ENCODE data around the gene TRAPPC3. TPM values are rescaled to one million over a fixed set of nuclear protein-coding genes. Genes with fewer than 3 reads are reported as not detected.

TRAPPC3 gene
- total and polyA plus RNA-seq, 9 of the 15 experiments (the other 6 are each of a cell fraction or from before 2014, with no cell fraction given) = 20.6 to 141 (median 112) TPM

DNA sequence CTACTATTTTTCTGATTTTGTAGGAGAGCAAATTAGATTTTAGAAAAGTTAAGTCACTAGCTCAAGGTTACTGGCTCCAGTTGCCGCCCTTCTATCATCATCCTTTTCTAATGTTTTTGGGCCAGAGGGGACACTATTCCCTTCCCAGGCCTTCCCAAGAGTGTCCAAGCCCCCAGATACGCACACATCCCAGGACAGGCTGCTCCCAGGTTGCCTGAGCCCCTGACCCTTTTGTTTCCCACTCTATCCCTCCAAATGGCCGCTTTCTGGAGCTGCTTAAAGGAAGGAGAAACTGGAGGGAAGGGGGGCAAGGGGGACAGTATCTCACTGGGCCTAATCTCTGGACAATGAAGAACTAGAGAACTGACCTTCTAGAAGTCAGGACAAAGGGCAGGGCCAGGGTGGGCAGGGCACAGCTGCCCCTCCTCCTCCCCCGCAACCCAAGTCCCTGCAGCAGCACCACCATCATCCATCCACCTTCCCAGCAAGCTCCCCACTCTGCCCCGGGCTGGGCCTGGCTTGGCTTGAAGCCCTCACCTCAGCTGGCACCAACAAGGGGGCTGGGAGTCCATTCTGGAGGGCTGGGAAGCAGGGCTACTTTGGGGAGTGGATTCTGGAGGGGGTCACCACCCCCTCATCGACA is 5.6 kb upstream of the TRAPPC3 start (continued):
- no peak for TF ChIP-seq PHF8 (IDR thresholded peaks at IDR 0.05; ENCODE audit: borderline replicate concordance, low read length)
- TF ChIP-seq ZNF780A (CRISPR knock-in tag; IDR thresholded peaks at IDR 0.05) = no peak
- TF ChIP-seq, protein P1, sequence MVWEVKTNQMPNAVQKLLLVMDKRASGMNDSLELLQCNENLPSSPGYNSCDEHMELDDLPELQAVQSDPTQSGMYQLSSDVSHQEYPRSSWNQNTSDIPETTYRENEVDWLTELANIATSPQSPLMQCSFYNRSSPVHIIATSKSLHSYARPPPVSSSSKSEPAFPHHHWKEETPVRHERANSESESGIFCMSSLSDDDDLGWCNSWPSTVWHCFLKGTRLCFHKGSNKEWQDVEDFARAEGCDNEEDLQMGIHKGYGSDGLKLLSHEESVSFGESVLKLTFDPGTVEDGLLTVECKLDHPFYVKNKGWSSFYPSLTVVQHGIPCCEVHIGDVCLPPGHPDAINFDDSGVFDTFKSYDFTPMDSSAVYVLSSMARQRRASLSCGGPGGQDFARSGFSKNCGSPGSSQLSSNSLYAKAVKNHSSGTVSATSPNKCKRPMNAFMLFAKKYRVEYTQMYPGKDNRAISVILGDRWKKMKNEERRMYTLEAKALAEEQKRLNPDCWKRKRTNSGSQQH (CRISPR knock-in tag; IDR thresholded peaks at IDR 0.05) = no peak
- no peak for TF ChIP-seq ETS2 (tag; IDR thresholded peaks at IDR 0.05; ENCODE audit: borderline replicate concordance, poor library complexity, severe bottlenecking)
- no peak for TF ChIP-seq EZH2 (IDR thresholded peaks at IDR 0.05; ENCODE audit: borderline replicate concordance, low read depth, low read length)
- TF ChIP-seq, protein P2, sequence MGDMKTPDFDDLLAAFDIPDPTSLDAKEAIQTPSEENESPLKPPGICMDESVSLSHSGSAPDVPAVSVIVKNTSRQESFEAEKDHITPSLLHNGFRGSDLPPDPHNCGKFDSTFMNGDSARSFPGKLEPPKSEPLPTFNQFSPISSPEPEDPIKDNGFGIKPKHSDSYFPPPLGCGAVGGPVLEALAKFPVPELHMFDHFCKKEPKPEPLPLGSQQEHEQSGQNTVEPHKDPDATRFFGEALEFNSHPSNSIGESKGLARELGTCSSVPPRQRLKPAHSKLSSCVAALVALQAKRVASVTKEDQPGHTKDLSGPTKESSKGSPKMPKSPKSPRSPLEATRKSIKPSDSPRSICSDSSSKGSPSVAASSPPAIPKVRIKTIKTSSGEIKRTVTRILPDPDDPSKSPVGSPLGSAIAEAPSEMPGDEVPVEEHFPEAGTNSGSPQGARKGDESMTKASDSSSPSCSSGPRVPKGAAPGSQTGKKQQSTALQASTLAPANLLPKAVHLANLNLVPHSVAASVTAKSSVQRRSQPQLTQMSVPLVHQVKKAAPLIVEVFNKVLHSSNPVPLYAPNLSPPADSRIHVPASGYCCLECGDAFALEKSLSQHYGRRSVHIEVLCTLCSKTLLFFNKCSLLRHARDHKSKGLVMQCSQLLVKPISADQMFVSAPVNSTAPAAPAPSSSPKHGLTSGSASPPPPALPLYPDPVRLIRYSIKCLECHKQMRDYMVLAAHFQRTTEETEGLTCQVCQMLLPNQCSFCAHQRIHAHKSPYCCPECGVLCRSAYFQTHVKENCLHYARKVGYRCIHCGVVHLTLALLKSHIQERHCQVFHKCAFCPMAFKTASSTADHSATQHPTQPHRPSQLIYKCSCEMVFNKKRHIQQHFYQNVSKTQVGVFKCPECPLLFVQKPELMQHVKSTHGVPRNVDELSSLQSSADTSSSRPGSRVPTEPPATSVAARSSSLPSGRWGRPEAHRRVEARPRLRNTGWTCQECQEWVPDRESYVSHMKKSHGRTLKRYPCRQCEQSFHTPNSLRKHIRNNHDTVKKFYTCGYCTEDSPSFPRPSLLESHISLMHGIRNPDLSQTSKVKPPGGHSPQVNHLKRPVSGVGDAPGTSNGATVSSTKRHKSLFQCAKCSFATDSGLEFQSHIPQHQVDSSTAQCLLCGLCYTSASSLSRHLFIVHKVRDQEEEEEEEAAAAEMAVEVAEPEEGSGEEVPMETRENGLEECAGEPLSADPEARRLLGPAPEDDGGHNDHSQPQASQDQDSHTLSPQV (IDR thresholded peaks at IDR 0.05) = 0 out of 2 replicates have a peak, but pooled peaks have one; percentile 12
- TF ChIP-seq CREM (IDR thresholded peaks at IDR 0.05; ENCODE audit: low read depth) = no peak
- TF ChIP-seq MYC (IDR thresholded peaks at IDR 0.05; ENCODE audit: low read depth, low read length) = no peak
- TF ChIP-seq MYC (CRISPR knock-in tag; IDR thresholded peaks at IDR 0.05; ENCODE audit: borderline replicate concordance, low read depth) = no peak
- no peak for TF ChIP-seq ZNF3 (CRISPR knock-in tag; IDR thresholded peaks at IDR 0.05)
- 0 out of 2 replicates have a peak, but pooled peaks have one; percentile 9 for TF ChIP-seq CXXC5 (CRISPR knock-in tag; IDR thresholded peaks at IDR 0.05)
- TF ChIP-seq TCF7 (IDR thresholded peaks at IDR 0.05; ENCODE audit: borderline replicate concordance) = no peak
- no peak for TF ChIP-seq FOXA1 (IDR thresholded peaks at IDR 0.05; ENCODE audit: borderline replicate concordance)
- no peak for TF ChIP-seq NEUROD1 (IDR thresholded peaks at IDR 0.05; ENCODE audit: borderline replicate concordance, low read depth, low read length, partially characterized antibody)
- no peak for TF ChIP-seq SMARCB1 (IDR thresholded peaks at IDR 0.05; ENCODE audit: insufficient read length, low read depth)
- no peak for TF ChIP-seq SMAD2 (IDR thresholded peaks at IDR 0.05; ENCODE audit: low read depth, low read length)
- peak; percentile 4; the same call in 1 of the 2 replicates for TF ChIP-seq HCFC1 (IDR thresholded peaks at IDR 0.05; ENCODE audit: low read depth, low read length)
- TF ChIP-seq GATAD2A (IDR thresholded peaks at IDR 0.05) = peak; percentile 18; the same call in 1 of the 2 replicates
- TF ChIP-seq ZNF699 (CRISPR knock-in tag; IDR thresholded peaks at IDR 0.05; ENCODE audit: insufficient replicate concordance) = no peak
- no peak for TF ChIP-seq ZC3H4 (CRISPR knock-in tag; IDR thresholded peaks at IDR 0.05; ENCODE audit: borderline replicate concordance)

All from K562 (cell line).